GM23338 (cell line): ENCODE data around the gene CTBP2. TPM values are rescaled to one million over a fixed set of nuclear protein-coding genes. Genes with fewer than 3 reads are reported as not detected.

Experiments used
- ATAC-seq: fragments of 200-7000 bp; cut with Tn5 transposase; 3 replicates; pipeline ENCODE4 v1.9.1; 2020
- DNase-seq: peaks from one replicate; pipeline ENCODE4 v3.0.0-alpha.2; 2015; ENCODE audit warnings: low spot score
- H2AFZ ChIP-seq: fragments of 200-600 bp; sonication (generic); 2 replicates; pipeline ENCODE4 v1.8.0; 2016; ENCODE audit warnings: antibody characterized with exemption, mild to moderate bottlenecking, moderate library complexity
- H3F3A ChIP-seq: fragments of 200-600 bp; sonication (generic); replicated peaks from 2 replicates; pipeline ENCODE4 v1.8.0; 2017; ENCODE audit warnings: antibody characterized with exemption, mixed run types, low read depth
- H3K27ac ChIP-seq: fragments of 200-600 bp; sonication (generic); 2 replicates; pipeline ENCODE4 v1.6.1; 2016; ENCODE audit warnings: low read depth
- H3K27me3 ChIP-seq: fragments of 200-600 bp; sonication (generic); 2 replicates; pipeline ENCODE4 v1.8.0; 2016; ENCODE audit warnings: mild to moderate bottlenecking, mixed run types, moderate library complexity; ENCODE audit not compliant: insufficient read depth
- H3K36me3 ChIP-seq: fragments of 200-600 bp; sonication (generic); 2 replicates; pipeline ENCODE4 v1.8.0; 2016; ENCODE audit warnings: mild to moderate bottlenecking; ENCODE audit not compliant: insufficient read depth
- H3K4me1 ChIP-seq: fragments of 200-600 bp; sonication (generic); 2 replicates; pipeline ENCODE4 v1.8.0; 2016; ENCODE audit warnings: mild to moderate bottlenecking, moderate library complexity; ENCODE audit not compliant: insufficient read depth
- H3K4me2 ChIP-seq: fragments of 200-600 bp; sonication (generic); 2 replicates; pipeline ENCODE4 v1.7.1; 2017; ENCODE audit warnings: mixed run types
- H3K4me3 ChIP-seq: fragments of 200-600 bp; sonication (generic); 2 replicates; pipeline ENCODE4 v1.6.1; 2016; ENCODE audit warnings: mixed run types
- H3K79me2 ChIP-seq: fragments of 200-600 bp; sonication (generic); replicated peaks from 2 replicates; pipeline ENCODE4 v1.8.0; 2017; ENCODE audit warnings: mild to moderate bottlenecking; ENCODE audit not compliant: insufficient read depth
- H3K9me2 ChIP-seq: fragments of 200-600 bp; sonication (generic); 2 replicates; pipeline ENCODE4 v1.8.0; 2017; ENCODE audit not compliant: insufficient read depth
- H4K20me1 ChIP-seq: fragments of 200-600 bp; sonication (generic); replicated peaks from 2 replicates; pipeline ENCODE4 v1.8.0; 2017; ENCODE audit warnings: mild to moderate bottlenecking; ENCODE audit not compliant: insufficient read depth
- H3K27ac Mint-ChIP-seq: 2 replicates; pipeline ENCODE4 v1.8.0; 2020; ENCODE audit warnings: inconsistent platforms, mild to moderate bottlenecking, moderate library complexity, mixed read lengths
- H3K27me3 Mint-ChIP-seq: 3 replicates; pipeline ENCODE4 v1.8.0; 2022; ENCODE audit warnings: low read depth, mild to moderate bottlenecking, moderate library complexity, mixed read lengths, inconsistent platforms; ENCODE audit not compliant: insufficient read depth, poor library complexity
- H3K36me3 Mint-ChIP-seq: 3 replicates; pipeline ENCODE4 v1.8.0; 2021; ENCODE audit warnings: low read depth, mild to moderate bottlenecking, inconsistent platforms, moderate library complexity, mixed read lengths
- H3K4me1 Mint-ChIP-seq: 3 replicates; pipeline ENCODE4 v1.8.0; 2020; ENCODE audit warnings: mild to moderate bottlenecking, inconsistent platforms, mixed read lengths
- H3K4me3 Mint-ChIP-seq: 3 replicates; pipeline ENCODE4 v1.8.0; 2021; ENCODE audit warnings: moderate library complexity, mild to moderate bottlenecking, inconsistent platforms, mixed read lengths
- H3K9me3 Mint-ChIP-seq: 3 replicates; pipeline ENCODE4 v1.8.0; 2020; ENCODE audit warnings: moderate library complexity, mild to moderate bottlenecking, inconsistent platforms, mixed read lengths
- CREB1 ChIP-seq: fragments of 250-450 bp; sonication (Bioruptor Pico); IDR thresholded peaks from 2 replicates; pipeline ENCODE4 v1.5.0; 2020; ENCODE audit warnings: low read depth, mild to moderate bottlenecking, moderate library complexity
- JUNB ChIP-seq: IDR thresholded peaks from one replicate; pipeline ENCODE4 v1.6.1; 2016; ENCODE audit warnings: antibody characterized with exemption; ENCODE audit not compliant: unreplicated experiment
- NANOG ChIP-seq: IDR thresholded peaks from 2 replicates; pipeline ENCODE4 v1.6.1; 2016; ENCODE audit warnings: antibody characterized with exemption, borderline replicate concordance
- POLR2AphosphoS5 ChIP-seq: IDR thresholded peaks from 2 replicates; pipeline ENCODE4 v1.6.1; 2016; ENCODE audit warnings: antibody characterized with exemption, low read depth
- ZNF331 ChIP-seq: fragments of 250-450 bp; sonication (Bioruptor Pico); IDR thresholded peaks from 2 replicates; pipeline ENCODE4 v1.5.0; 2020; ENCODE audit warnings: low read depth, mild to moderate bottlenecking, moderate library complexity
- polyA plus RNA-seq: library from polyadenylated mRNA; unstranded; fragments of >200 nt; fragmentation: Nextera tagmentation; extraction: Ambion mirVana; gene quantifications from 2 replicates; pipeline ENCODE4 v1.2.1, GENCODE V29; 2016
- total RNA-seq: library from RNA; depleted of rRNA; stranded (reverse); fragments of >200 nt; shearing (Covaris generic); gene quantifications from 2 replicates; pipeline ENCODE4 v1.2.3, GENCODE V29; 2014
- TF ChIP-seq, protein P1 (sequence below): IDR thresholded peaks from one replicate; pipeline ENCODE4 v1.6.1; 2018; ENCODE audit warnings: antibody characterized with exemption; ENCODE audit not compliant: unreplicated experiment
- TF ChIP-seq, protein P2 (sequence below): IDR thresholded peaks from 2 replicates; pipeline ENCODE4 v1.6.1; 2016; ENCODE audit warnings: antibody characterized with exemption
- TF ChIP-seq, protein P3 (sequence below): fragments of 250-450 bp; sonication (Bioruptor Pico); IDR thresholded peaks from 2 replicates; pipeline ENCODE4 v1.5.0; 2020; ENCODE audit warnings: mild to moderate bottlenecking, moderate library complexity

The CTBP2 gene
- total and polyA plus RNA-seq, 2 experiments from 2014 or later, result 133 to 265 TPM

DNA sequence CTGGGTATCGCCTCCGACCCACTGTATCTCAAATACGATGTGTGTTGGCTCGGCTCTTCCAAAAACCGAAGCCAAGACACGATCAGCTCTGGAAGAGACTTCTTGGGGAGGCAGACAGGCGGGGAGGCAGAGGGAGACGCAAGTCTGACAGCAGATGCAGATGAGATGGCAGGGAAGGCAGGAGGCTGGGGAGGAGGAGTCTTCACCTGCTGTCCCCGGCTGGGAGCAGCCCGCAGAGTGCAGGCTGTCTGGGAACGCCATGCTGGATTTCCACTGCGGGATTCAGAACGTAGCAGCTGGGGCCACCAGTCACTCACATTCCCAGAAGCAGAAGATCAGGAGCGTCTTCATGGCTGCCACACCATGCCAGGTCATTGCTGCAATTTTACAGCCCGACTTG lies 29.4 kb downstream of the CTBP2 start:
- H3K79me2 ChIP-seq, result peaks cover 100% of the 10 kb centered on the region
- H3K9me2 ChIP-seq, result 0 out of 2 replicates have a peak, but pooled peaks cover 2% of the 10 kb centered on the region
- H3F3A ChIP-seq, result peaks cover 3% of the 10 kb centered on the region
- H2AFZ ChIP-seq, result no peak overlapping the region
- H3K27ac ChIP-seq, result no peak overlapping the region
- Mint-ChIP-seq H3K4me1 (peaks cover 89% of the 10 kb centered on the region), H3K9me3 (no peaks in the 10 kb centered on the region; the same call in 2 of the 3 replicates), H3K27ac (no peak overlapping the region), H3K36me3 (peaks cover 86% of the 10 kb centered on the region), H3K4me3 (no peak overlapping the region; the same call in 2 of the 3 replicates), H3K27me3 (peaks cover 19% of the 10 kb centered on the region)
- H3K36me3 ChIP-seq, result peaks cover 20% of the 10 kb centered on the region
- TF ChIP-seq, protein P1, sequence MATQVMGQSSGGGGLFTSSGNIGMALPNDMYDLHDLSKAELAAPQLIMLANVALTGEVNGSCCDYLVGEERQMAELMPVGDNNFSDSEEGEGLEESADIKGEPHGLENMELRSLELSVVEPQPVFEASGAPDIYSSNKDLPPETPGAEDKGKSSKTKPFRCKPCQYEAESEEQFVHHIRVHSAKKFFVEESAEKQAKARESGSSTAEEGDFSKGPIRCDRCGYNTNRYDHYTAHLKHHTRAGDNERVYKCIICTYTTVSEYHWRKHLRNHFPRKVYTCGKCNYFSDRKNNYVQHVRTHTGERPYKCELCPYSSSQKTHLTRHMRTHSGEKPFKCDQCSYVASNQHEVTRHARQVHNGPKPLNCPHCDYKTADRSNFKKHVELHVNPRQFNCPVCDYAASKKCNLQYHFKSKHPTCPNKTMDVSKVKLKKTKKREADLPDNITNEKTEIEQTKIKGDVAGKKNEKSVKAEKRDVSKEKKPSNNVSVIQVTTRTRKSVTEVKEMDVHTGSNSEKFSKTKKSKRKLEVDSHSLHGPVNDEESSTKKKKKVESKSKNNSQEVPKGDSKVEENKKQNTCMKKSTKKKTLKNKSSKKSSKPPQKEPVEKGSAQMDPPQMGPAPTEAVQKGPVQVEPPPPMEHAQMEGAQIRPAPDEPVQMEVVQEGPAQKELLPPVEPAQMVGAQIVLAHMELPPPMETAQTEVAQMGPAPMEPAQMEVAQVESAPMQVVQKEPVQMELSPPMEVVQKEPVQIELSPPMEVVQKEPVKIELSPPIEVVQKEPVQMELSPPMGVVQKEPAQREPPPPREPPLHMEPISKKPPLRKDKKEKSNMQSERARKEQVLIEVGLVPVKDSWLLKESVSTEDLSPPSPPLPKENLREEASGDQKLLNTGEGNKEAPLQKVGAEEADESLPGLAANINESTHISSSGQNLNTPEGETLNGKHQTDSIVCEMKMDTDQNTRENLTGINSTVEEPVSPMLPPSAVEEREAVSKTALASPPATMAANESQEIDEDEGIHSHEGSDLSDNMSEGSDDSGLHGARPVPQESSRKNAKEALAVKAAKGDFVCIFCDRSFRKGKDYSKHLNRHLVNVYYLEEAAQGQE, result no peak
- TF ChIP-seq NANOG (no peak), CREB1 (CRISPR knock-in tag) (no peak), JUNB (no peak), ZNF331 (no peak), POLR2AphosphoS5 (no peak)
- TF ChIP-seq, protein P2, sequence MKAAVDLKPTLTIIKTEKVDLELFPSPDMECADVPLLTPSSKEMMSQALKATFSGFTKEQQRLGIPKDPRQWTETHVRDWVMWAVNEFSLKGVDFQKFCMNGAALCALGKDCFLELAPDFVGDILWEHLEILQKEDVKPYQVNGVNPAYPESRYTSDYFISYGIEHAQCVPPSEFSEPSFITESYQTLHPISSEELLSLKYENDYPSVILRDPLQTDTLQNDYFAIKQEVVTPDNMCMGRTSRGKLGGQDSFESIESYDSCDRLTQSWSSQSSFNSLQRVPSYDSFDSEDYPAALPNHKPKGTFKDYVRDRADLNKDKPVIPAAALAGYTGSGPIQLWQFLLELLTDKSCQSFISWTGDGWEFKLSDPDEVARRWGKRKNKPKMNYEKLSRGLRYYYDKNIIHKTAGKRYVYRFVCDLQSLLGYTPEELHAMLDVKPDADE, result no peak
- TF ChIP-seq, protein P3, sequence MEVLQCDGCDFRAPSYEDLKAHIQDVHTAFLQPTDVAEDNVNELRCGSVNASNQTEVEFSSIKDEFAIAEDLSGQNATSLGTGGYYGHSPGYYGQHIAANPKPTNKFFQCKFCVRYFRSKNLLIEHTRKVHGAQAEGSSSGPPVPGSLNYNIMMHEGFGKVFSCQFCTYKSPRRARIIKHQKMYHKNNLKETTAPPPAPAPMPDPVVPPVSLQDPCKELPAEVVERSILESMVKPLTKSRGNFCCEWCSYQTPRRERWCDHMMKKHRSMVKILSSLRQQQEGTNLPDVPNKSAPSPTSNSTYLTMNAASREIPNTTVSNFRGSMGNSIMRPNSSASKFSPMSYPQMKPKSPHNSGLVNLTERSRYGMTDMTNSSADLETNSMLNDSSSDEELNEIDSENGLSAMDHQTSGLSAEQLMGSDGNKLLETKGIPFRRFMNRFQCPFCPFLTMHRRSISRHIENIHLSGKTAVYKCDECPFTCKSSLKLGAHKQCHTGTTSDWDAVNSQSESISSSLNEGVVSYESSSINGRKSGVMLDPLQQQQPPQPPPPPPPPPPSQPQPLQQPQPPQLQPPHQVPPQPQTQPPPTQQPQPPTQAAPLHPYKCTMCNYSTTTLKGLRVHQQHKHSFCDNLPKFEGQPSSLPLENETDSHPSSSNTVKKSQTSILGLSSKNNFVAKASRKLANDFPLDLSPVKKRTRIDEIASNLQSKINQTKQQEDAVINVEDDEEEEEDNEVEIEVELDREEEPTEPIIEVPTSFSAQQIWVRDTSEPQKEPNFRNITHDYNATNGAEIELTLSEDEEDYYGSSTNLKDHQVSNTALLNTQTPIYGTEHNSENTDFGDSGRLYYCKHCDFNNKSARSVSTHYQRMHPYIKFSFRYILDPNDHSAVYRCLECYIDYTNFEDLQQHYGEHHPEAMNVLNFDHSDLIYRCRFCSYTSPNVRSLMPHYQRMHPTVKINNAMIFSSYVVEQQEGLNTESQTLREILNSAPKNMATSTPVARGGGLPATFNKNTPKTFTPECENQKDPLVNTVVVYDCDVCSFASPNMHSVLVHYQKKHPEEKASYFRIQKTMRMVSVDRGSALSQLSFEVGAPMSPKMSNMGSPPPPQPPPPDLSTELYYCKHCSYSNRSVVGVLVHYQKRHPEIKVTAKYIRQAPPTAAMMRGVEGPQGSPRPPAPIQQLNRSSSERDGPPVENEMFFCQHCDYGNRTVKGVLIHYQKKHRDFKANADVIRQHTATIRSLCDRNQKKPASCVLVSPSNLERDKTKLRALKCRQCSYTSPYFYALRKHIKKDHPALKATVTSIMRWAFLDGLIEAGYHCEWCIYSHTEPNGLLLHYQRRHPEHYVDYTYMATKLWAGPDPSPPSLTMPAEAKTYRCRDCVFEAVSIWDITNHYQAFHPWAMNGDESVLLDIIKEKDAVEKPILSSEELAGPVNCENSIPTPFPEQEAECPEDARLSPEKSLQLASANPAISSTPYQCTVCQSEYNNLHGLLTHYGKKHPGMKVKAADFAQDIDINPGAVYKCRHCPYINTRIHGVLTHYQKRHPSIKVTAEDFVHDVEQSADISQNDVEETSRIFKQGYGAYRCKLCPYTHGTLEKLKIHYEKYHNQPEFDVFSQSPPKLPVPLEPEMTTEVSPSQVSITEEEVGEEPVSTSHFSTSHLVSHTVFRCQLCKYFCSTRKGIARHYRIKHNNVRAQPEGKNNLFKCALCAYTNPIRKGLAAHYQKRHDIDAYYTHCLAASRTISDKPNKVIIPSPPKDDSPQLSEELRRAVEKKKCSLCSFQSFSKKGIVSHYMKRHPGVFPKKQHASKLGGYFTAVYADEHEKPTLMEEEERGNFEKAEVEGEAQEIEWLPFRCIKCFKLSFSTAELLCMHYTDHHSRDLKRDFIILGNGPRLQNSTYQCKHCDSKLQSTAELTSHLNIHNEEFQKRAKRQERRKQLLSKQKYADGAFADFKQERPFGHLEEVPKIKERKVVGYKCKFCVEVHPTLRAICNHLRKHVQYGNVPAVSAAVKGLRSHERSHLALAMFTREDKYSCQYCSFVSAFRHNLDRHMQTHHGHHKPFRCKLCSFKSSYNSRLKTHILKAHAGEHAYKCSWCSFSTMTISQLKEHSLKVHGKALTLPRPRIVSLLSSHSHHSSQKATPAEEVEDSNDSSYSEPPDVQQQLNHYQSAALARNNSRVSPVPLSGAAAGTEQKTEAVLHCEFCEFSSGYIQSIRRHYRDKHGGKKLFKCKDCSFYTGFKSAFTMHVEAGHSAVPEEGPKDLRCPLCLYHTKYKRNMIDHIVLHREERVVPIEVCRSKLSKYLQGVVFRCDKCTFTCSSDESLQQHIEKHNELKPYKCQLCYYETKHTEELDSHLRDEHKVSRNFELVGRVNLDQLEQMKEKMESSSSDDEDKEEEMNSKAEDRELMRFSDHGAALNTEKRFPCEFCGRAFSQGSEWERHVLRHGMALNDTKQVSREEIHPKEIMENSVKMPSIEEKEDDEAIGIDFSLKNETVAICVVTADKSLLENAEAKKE (CRISPR knock-in tag), result no peak
- peaks cover 86% of the 10 kb centered on the region for H3K4me1 ChIP-seq
- H4K20me1 ChIP-seq, result peaks cover 92% of the 10 kb centered on the region
- H3K4me3 ChIP-seq, result no peak overlapping the region
- no peak for DNase-seq
- no peaks in the 10 kb centered on the region for H3K27me3 ChIP-seq
- ATAC-seq, result no peak
- H3K4me2 ChIP-seq, result no peak overlapping the region
